ENCODE measurements around the gene MADCAM1.

MADCAM1 gene

GRCh38 chr19:541699-542098 lies 45.4 kb downstream of the MADCAM1 start:
- Histone ChIP-seq H3K27me3 (ENCODE audit: insufficient read depth, low read length) (no peaks in the 10 kb centered on the region), H2AFZ (ENCODE audit: low read depth, low read length) (no peak overlapping the region), H3K4me3 (ENCODE audit: low read length) (no peak overlapping the region), H3K4me1 (ENCODE audit: insufficient read depth, low read length) (no peaks in the 10 kb centered on the region), H3K36me3 (ENCODE audit: insufficient read depth, low read length) (peaks cover 43% of the 10 kb centered on the region), H3K9me3 (ENCODE audit: low read length) (no peaks in the 10 kb centered on the region)

DNA sequence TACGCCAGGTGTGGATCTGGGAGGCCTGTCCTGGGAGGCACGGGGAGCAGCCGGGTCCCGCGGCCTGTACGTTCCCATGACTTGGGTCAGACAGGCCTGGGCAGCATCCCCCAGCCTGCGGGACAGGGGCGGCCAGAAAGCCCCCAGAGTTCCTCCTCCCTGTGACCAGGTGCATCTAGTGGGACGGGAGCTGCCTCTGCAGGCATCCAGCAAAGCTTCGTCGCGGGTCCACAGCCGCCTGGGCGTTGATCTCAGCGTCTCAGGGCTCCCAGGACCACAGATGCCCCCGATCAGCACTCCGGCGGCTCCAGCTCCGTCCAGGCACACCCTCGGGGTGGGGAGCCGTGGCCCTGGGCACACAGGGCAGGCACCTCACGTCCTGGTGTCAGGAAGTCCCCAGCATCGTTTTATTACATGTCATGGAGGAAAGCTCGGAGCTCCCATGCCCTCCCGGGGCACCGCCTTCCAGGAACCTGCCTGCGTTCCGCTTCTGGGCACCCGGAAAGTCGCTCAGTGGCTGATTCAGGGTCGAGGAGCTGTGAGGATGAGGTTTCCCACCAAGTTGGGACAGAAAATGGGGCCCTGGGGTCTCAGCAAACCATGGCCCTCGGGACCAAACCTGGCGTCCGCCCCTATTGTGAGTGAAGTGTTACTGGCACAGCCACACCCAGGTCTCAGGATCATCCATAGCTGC lies 46.0 kb downstream of the MADCAM1 start:
- peaks cover 39% of the 10 kb centered on the region for H3K36me3 ChIP-seq (ENCODE audit: insufficient read depth, low read length)
- no peaks in the 10 kb centered on the region for H3K9me3 ChIP-seq (ENCODE audit: low read length)
- H3K4me1 ChIP-seq (ENCODE audit: insufficient read depth, low read length) = no peaks in the 10 kb centered on the region
- no peaks in the 10 kb centered on the region for H3K27me3 ChIP-seq (ENCODE audit: insufficient read depth, low read length)
- H3K4me3 ChIP-seq (ENCODE audit: low read length) = no peak overlapping the region
- H2AFZ ChIP-seq (ENCODE audit: low read depth, low read length) = no peak overlapping the region

DNA sequence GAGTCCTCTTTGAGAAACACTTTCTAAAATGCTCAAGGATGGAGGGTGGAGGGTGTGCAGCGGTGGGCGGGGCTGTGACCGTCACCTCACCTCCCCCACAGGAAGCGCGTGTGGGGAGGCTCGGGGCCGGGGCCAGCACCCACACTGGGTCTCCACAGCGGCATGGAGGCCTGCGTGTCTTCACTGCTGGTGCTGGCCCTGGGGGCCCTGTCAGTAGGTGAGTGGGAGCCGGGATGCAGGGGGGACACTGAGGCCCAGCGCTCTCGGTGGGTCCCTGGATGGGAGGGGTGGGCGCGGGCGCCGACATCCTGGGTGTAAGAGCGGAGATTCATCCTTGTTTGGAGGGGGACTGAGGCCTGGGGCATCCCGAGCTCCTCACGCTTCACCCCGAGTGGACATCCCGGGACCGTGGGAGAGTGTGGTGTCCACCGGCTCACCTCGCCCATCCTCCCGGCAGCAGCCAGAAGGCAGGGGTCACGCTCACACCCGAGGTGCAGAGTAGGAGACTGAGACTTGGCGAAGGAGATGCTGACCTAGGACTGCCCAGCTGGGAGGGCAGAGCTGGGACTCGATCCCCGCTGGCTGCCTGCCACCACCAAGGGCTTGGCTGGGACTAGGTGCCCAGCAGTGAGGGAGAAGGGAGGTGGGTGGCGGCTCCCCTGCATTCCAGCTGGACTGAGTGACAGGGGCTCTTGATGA lies 47.8 kb downstream of the MADCAM1 start, which contains the start of gene GZMM:
GZMM (plus strand) TSS at position 144 of the 699 bp plus-strand sequence; CDS start at position 163, 19 bp downstream.
- H3K27me3 ChIP-seq (ENCODE audit: insufficient read depth, low read length) = no peaks in the 10 kb centered on the region
- no peak within 1 kb of the TSS for H3K4me3 ChIP-seq (ENCODE audit: low read length)
- H2AFZ ChIP-seq (ENCODE audit: low read depth, low read length) = no peak within 1 kb of the TSS
- no peaks in the 10 kb centered on the region for H3K4me1 ChIP-seq (ENCODE audit: insufficient read depth, low read length)
- no peaks in the 10 kb centered on the region for H3K9me3 ChIP-seq (ENCODE audit: low read length)
- peaks cover 26% of the 10 kb centered on the region for H3K36me3 ChIP-seq (ENCODE audit: insufficient read depth, low read length)

- Histone ChIP-seq H2AFZ (ENCODE audit: low read depth, low read length) (no peak overlapping the region), H3K36me3 (ENCODE audit: insufficient read depth, low read length) (peaks cover 5% of the 10 kb centered on the region), H3K27me3 (ENCODE audit: insufficient read depth, low read length) (no peaks in the 10 kb centered on the region), H3K9me3 (ENCODE audit: low read length) (no peaks in the 10 kb centered on the region), H3K4me3 (ENCODE audit: low read length) (no peak overlapping the region), H3K4me1 (ENCODE audit: insufficient read depth, low read length) (peaks cover 4% of the 10 kb centered on the region)
Measured at GRCh38 chr19:547117-547516, 50.8 kb downstream of the MADCAM1 start.

DNA sequence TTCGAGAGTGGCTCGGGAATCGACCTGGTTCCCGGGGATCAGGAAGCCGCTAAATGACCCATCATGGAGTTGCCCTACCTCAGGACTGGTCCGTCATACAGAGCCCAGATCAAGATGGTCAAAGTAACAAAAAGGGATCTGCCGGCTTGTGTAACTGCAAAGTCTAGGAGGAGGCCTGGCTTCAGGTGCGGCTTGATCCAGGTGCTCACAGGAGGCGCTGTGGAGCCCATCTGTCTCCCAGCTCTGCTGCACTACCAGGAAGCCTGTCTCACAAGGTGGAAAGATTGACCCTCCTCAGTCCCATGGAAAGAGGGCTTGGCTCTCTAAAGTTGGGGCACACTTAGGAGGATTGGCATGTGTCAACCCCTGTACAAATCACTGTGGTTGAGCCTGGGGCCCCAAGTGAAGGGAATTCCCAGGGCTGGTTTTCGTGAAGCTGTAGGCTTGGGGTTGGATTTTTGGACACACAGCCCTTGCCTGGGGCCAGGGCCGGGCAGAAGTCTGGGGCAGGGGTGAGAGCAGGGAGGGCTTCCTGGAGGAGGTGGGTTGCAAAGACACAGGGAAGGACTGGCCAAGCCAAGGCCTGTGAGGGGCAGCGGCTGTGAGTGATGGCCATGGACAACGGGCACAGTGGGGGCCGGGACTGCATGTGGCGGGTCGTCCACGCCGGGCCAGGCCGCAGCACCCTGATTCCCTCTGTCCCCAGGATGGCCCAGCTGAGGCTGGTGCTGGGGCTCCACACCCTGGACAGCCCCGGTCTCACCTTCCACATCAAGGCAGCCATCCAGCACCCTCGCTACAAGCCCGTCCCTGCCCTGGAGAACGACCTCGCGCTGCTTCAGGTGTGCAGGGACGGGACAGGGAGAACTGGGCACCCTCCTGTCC lies 51.8 kb downstream of the MADCAM1 start:
- no peak overlapping the region for H2AFZ ChIP-seq (ENCODE audit: low read depth, low read length)

DNA sequence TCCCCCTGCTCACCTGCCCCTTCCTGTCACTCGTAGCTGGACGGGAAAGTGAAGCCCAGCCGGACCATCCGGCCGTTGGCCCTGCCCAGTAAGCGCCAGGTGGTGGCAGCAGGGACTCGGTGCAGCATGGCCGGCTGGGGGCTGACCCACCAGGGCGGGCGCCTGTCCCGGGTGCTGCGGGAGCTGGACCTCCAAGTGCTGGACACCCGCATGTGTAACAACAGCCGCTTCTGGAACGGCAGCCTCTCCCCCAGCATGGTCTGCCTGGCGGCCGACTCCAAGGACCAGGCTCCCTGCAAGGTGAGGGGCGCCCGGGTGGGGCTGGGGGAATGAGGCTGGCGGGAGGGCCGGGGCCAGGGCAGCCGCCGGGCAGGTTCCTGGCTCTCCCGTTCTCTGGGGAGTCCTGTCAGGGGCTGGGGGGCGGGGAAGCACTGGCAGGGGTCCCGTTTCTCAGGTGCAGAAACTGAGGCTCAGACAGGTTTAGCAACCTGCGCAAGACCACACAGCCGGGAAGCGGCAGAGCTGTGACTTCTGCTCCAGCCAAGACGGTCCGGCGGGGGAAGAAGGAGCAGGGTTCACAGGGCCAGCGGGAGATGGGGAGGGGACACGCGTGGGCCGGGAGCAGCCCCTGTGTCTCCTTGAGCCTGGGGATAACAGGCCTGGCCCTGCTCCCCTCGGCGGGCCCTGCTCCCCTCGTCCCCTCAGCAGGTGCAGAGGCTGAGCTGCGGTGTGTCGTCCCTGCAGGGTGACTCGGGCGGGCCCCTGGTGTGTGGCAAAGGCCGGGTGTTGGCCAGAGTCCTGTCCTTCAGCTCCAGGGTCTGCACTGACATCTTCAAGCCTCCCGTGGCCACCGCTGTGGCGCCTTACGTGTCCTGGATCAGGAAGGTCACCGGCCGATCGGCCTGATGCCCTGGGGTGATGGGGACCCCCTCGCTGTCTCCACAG lies 52.9 kb downstream of the MADCAM1 start:
- Histone ChIP-seq H2AFZ (ENCODE audit: low read depth, low read length) (no peak overlapping the region), H3K27me3 (ENCODE audit: insufficient read depth, low read length) (no peaks in the 10 kb centered on the region), H3K36me3 (ENCODE audit: insufficient read depth, low read length) (no peaks in the 10 kb centered on the region), H3K9me3 (ENCODE audit: low read length) (no peaks in the 10 kb centered on the region), H3K4me1 (ENCODE audit: insufficient read depth, low read length) (peaks cover 4% of the 10 kb centered on the region), H3K4me3 (ENCODE audit: low read length) (no peak overlapping the region)

More for the DNA sequence above, 51.8 kb downstream of the MADCAM1 start:
- Histone ChIP-seq H3K9me3 (ENCODE audit: low read length) (no peaks in the 10 kb centered on the region), H3K27me3 (ENCODE audit: insufficient read depth, low read length) (no peaks in the 10 kb centered on the region), H3K4me1 (ENCODE audit: insufficient read depth, low read length) (peaks cover 4% of the 10 kb centered on the region), H3K4me3 (ENCODE audit: low read length) (no peak overlapping the region), H3K36me3 (ENCODE audit: insufficient read depth, low read length) (no peaks in the 10 kb centered on the region)

DNA sequence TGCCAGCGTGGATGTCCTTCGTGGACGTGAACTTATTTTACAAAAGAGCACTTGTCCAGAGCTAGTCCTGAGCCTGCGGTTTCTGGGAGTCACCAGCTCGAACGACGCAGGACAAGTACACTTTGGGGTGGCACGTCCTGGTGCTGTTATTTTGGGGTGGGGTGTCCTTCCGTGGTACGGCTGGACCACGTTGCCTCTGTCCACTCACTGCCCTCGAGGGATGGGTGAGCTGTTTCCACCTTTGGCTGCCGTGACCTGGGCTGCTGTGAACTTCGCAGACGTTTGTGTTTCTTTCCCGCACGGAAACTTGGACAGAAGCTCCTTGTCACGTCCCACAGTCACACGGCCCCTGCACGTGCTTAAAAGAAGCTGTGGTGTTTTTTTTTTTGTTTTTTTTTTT lies 58.5 kb downstream of the MADCAM1 start:
- Histone ChIP-seq H3K9me3 (ENCODE audit: low read length) (no peaks in the 10 kb centered on the region), H2AFZ (ENCODE audit: low read depth, low read length) (no peak overlapping the region), H3K4me3 (ENCODE audit: low read length) (no peak overlapping the region), H3K36me3 (ENCODE audit: insufficient read depth, low read length) (no peaks in the 10 kb centered on the region), H3K27me3 (ENCODE audit: insufficient read depth, low read length) (no peaks in the 10 kb centered on the region), H3K4me1 (ENCODE audit: insufficient read depth, low read length) (peaks cover 4% of the 10 kb centered on the region)
